HEK293 (cell line): Measurements from ENCODE around the gene NLGN1.

Source experiments
- BCL11A ChIP-seq: fragments of 450-650 bp; formaldehyde crosslinking; IDR thresholded peaks from 2 replicates; pipeline ENCODE4 v1.5.1; 2016; ENCODE audit warnings: low read depth, missing biosample characterization, missing genetic modification characterization
- HOXD13 ChIP-seq: sonication (generic); formaldehyde crosslinking; IDR thresholded peaks from 2 replicates; pipeline ENCODE4 v1.8.0; 2022; ENCODE audit warnings: missing genetic modification reagents, borderline replicate concordance
- IKZF3 ChIP-seq: fragments of 450-650 bp; IDR thresholded peaks from 2 replicates; pipeline ENCODE4 v1.5.0; 2018; ENCODE audit warnings: missing biosample characterization, mild to moderate bottlenecking, missing genetic modification characterization, moderate library complexity
- KLF16 ChIP-seq: fragments of 450-650 bp; formaldehyde crosslinking; IDR thresholded peaks from 2 replicates; pipeline ENCODE4 v1.5.1; 2017; ENCODE audit warnings: missing biosample characterization, missing genetic modification characterization
- PATZ1 ChIP-seq: fragments of 450-650 bp; formaldehyde crosslinking; IDR thresholded peaks from 2 replicates; pipeline ENCODE4 v1.5.1; 2016; ENCODE audit warnings: missing biosample characterization, missing genetic modification characterization
- PBX3 ChIP-seq: sonication (generic); formaldehyde crosslinking; IDR thresholded peaks from 2 replicates; pipeline ENCODE4 v1.8.1; 2022; ENCODE audit warnings: mild to moderate bottlenecking, moderate library complexity, missing genetic modification reagents
- PRDM10 ChIP-seq: fragments of 450-650 bp; formaldehyde crosslinking; IDR thresholded peaks from 2 replicates; pipeline ENCODE4 v1.5.1; 2016; ENCODE audit warnings: missing biosample characterization, missing genetic modification characterization
- RBAK ChIP-seq: fragments of 450-650 bp; formaldehyde crosslinking; IDR thresholded peaks from 2 replicates; pipeline ENCODE4 v1.5.1; 2016; ENCODE audit warnings: missing biosample characterization, missing genetic modification characterization
- SP7 ChIP-seq: fragments of 450-650 bp; formaldehyde crosslinking; IDR thresholded peaks from 2 replicates; pipeline ENCODE4 v1.5.1; 2016; ENCODE audit warnings: missing biosample characterization, missing genetic modification characterization
- ZFP69B ChIP-seq: fragments of 450-650 bp; formaldehyde crosslinking; IDR thresholded peaks from 2 replicates; pipeline ENCODE4 v1.5.1; 2016; ENCODE audit warnings: missing biosample characterization, missing genetic modification characterization
- ZNF175 ChIP-seq: fragments of 450-650 bp; formaldehyde crosslinking; IDR thresholded peaks from 2 replicates; pipeline ENCODE4 v1.5.1; 2016; ENCODE audit warnings: missing biosample characterization, missing genetic modification characterization
- ZNF18 ChIP-seq: fragments of 450-650 bp; formaldehyde crosslinking; IDR thresholded peaks from 2 replicates; pipeline ENCODE4 v1.5.1; 2016; ENCODE audit warnings: missing biosample characterization, missing genetic modification characterization
- ZNF311 ChIP-seq: fragments of 450-650 bp; formaldehyde crosslinking; IDR thresholded peaks from 2 replicates; pipeline ENCODE4 v1.5.1; 2017; ENCODE audit warnings: missing biosample characterization, missing genetic modification characterization, borderline replicate concordance
- ZNF335 ChIP-seq: fragments of 450-650 bp; formaldehyde crosslinking; conservative IDR thresholded peaks from 2 replicates; pipeline ENCODE4 v1.5.1; 2016; ENCODE audit warnings: missing biosample characterization, missing genetic modification characterization
- ZNF37A ChIP-seq: fragments of 450-650 bp; IDR thresholded peaks from 2 replicates; pipeline ENCODE4 v1.5.1; 2018; ENCODE audit warnings: missing biosample characterization, missing genetic modification characterization
- ZNF423 ChIP-seq: fragments of 450-650 bp; formaldehyde crosslinking; IDR thresholded peaks from 2 replicates; pipeline ENCODE4 v1.5.1; 2016; ENCODE audit warnings: missing biosample characterization, missing genetic modification characterization
- ZNF560 ChIP-seq: fragments of 450-650 bp; formaldehyde crosslinking; IDR thresholded peaks from 2 replicates; pipeline ENCODE4 v1.5.1; 2017; ENCODE audit warnings: missing biosample characterization, missing genetic modification characterization, borderline replicate concordance
- ZNF639 ChIP-seq: fragments of 450-650 bp; formaldehyde crosslinking; IDR thresholded peaks from 2 replicates; pipeline ENCODE4 v1.5.1; 2016; ENCODE audit warnings: missing biosample characterization, missing genetic modification characterization
- ZNF660 ChIP-seq: fragments of 450-650 bp; IDR thresholded peaks from 2 replicates; pipeline ENCODE4 v1.5.1; 2018; ENCODE audit warnings: missing biosample characterization, mild to moderate bottlenecking, missing genetic modification characterization
- ZNF747 ChIP-seq: fragments of 450-650 bp; formaldehyde crosslinking; IDR thresholded peaks from 2 replicates; pipeline ENCODE4 v1.5.1; 2016; ENCODE audit warnings: missing biosample characterization, missing genetic modification characterization
- ZSCAN30 ChIP-seq: fragments of 450-650 bp; IDR thresholded peaks from 2 replicates; pipeline ENCODE4 v1.5.1; 2018; ENCODE audit warnings: missing biosample characterization, mild to moderate bottlenecking, missing genetic modification characterization, moderate library complexity
- ZXDB ChIP-seq: fragments of 450-650 bp; formaldehyde crosslinking; IDR thresholded peaks from 2 replicates; pipeline ENCODE4 v1.5.1; 2016; ENCODE audit warnings: missing biosample characterization, missing genetic modification characterization
- TF ChIP-seq, protein P1 (sequence below): fragments of 450-650 bp; formaldehyde crosslinking; IDR thresholded peaks from 2 replicates; pipeline ENCODE4 v1.5.1; 2017; ENCODE audit warnings: missing biosample characterization, missing genetic modification characterization
- TF ChIP-seq, protein P2 (sequence below): IDR thresholded peaks from 2 replicates; pipeline ENCODE4 v1.6.1; 2011; ENCODE audit warnings: mild to moderate bottlenecking, low read depth, low read length, borderline replicate concordance

The NLGN1 gene

GRCh38 chr3:173501931-173502489, 104.5 kb downstream of the NLGN1 start (continued):
- no peak for TF ChIP-seq PRDM10 (tag by site-specific recombination)
- TF ChIP-seq ZNF335 (tag by site-specific recombination) = no peak
- TF ChIP-seq ZNF37A (tag by site-specific recombination) = no peak
- TF ChIP-seq ZXDB (tag by site-specific recombination) = no peak; the same call in 1 of the 2 replicates
- no peak for TF ChIP-seq ZNF560 (tag by site-specific recombination)
- TF ChIP-seq ZNF747 (tag by site-specific recombination) = no peak
- TF ChIP-seq IKZF3 = peak; percentile 83
- no peak for TF ChIP-seq BCL11A (tag by site-specific recombination)
- TF ChIP-seq ZNF639 (tag by site-specific recombination) = peak; percentile 30; the same call in 1 of the 2 replicates
- no peak for TF ChIP-seq ZNF311 (tag by site-specific recombination)
- TF ChIP-seq ZNF18 = peak; percentile 88
- TF ChIP-seq RBAK (tag by site-specific recombination) = no peak
- TF ChIP-seq ZNF175 = no peak
- peak; percentile 97 for TF ChIP-seq SP7
- TF ChIP-seq, protein P1, sequence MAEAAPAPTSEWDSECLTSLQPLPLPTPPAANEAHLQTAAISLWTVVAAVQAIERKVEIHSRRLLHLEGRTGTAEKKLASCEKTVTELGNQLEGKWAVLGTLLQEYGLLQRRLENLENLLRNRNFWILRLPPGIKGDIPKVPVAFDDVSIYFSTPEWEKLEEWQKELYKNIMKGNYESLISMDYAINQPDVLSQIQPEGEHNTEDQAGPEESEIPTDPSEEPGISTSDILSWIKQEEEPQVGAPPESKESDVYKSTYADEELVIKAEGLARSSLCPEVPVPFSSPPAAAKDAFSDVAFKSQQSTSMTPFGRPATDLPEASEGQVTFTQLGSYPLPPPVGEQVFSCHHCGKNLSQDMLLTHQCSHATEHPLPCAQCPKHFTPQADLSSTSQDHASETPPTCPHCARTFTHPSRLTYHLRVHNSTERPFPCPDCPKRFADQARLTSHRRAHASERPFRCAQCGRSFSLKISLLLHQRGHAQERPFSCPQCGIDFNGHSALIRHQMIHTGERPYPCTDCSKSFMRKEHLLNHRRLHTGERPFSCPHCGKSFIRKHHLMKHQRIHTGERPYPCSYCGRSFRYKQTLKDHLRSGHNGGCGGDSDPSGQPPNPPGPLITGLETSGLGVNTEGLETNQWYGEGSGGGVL (tag by site-specific recombination) = no peak
- TF ChIP-seq KLF16 (tag by site-specific recombination) = no peak
- no peak for TF ChIP-seq ZFP69B
- TF ChIP-seq ZSCAN30 (tag by site-specific recombination) = no peak
- no peak for TF ChIP-seq PBX3
- TF ChIP-seq, protein P2, sequence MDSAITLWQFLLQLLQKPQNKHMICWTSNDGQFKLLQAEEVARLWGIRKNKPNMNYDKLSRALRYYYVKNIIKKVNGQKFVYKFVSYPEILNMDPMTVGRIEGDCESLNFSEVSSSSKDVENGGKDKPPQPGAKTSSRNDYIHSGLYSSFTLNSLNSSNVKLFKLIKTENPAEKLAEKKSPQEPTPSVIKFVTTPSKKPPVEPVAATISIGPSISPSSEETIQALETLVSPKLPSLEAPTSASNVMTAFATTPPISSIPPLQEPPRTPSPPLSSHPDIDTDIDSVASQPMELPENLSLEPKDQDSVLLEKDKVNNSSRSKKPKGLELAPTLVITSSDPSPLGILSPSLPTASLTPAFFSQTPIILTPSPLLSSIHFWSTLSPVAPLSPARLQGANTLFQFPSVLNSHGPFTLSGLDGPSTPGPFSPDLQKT = no peak
- TF ChIP-seq HOXD13 (CRISPR knock-in tag) = no peak
- no peak for TF ChIP-seq ZNF660 (tag by site-specific recombination)
- TF ChIP-seq PATZ1 = no peak
- TF ChIP-seq ZNF423 (tag by site-specific recombination) = no peak
